HG03439 (cell line): Measurements from ENCODE around the gene REV1.
"Not testable (repeated sequence)": the region's sequence is repeated elsewhere in the genome, so short reads cannot be mapped to it uniquely, and the experiment has no call there.

Experiments
- ATAC-seq: cut with Tn5 transposase; IDR thresholded peaks from one replicate; pipeline ENCODE4 v1.9.1; 2021; ENCODE audit warnings: mild to moderate bottlenecking, moderate library complexity; ENCODE audit not compliant: unreplicated experiment

REV1 gene

GRCh38 chr2:99487906-99488305, 1.9 kb downstream of the REV1 start:
- ATAC-seq, result no peak

- ATAC-seq, result no peak
Observed at GRCh38 chr2:99485824-99486223, 4.0 kb downstream of the REV1 start.

- ATAC-seq, result no peak
Observed at GRCh38 chr2:99485411-99485810, 4.4 kb downstream of the REV1 start.

DNA sequence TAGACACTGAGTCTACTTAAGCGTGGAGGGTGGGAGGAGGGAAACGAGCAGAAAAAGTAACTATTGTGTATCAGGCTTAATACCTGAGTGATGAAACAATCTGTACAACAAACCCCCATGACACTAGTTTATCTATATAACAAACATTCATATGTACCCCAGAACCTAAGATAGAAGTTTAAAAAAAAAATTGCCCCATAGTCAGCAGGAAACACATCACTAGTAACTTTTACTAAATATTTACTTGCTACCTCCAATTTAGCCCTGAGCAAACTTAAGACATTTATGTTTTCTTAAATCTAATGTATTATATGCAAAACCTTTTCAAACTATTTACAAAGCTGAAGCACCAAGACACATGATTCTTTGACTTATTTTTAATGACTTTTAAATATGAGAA, 5.6 kb downstream of the REV1 start:
- ATAC-seq, result no peak

DNA sequence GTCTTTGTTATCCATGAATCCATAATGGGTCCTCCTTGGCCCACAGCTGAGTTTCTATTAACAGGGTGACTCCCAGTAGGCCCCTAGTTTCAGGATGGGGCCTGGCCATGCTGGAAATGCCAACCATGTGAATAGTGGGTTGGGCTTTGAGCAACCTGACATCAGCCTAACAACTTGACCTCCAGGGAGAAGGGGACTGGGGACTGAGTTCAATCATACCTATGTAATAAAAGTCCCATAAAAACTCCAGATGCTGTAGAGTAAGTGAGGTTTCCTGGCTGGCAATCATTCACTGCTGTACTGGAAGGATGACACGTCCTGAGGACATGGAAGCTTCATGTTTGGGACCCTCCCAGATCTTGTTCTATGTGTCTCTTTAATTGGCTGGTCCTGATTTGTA, 7.9 kb downstream of the REV1 start:
- no peak for ATAC-seq

- no peak for ATAC-seq
Observed at GRCh38 chr2:99481527-99481926, 8.3 kb downstream of the REV1 start.

- no peak for ATAC-seq
Observed at GRCh38 chr2:99480390-99480789, 9.4 kb downstream of the REV1 start.

DNA sequence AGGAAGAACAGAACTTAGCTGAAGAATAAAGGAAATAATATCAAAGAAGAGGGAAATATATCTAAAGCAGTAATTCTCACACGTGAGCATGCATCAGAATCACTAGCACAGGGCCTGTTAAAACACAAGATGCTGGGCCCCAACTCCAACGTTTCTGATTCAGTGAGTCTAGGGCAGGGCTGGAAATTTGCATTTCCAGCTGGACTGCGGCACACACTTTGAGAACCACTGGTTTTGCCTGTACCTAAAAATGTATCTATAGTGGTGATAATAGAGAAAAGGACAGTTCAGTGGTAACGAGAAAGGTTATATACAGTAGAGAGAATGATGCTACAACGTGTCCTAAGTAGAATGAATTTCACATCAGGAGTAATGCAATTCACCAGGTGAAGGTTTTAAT, 11.2 kb downstream of the REV1 start:
- no peak for ATAC-seq

GRCh38 chr2:99477054-99477453, 12.8 kb downstream of the REV1 start:
- ATAC-seq, result no peak

GRCh38 chr2:99476629-99477028, 13.2 kb downstream of the REV1 start:
- no peak for ATAC-seq

DNA sequence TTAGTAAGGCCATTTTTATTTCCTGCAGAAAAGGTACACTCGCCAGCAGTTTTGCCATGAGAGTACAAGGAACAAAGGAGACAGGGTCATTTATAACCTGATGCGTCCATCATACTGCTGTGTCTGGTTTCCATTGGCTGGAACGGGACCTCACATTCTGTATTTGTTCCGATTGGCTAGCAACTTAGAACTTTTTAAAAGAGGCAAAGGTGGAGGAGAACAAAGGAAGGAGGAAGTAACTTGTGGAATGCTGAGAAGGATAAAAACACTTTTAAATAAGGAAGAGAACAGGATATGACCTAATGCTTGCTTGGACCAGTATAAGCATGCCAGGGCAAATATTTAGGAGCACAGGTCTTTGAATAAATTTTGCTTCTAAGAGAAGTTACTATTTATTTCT, 14.7 kb downstream of the REV1 start:
- not testable (repeated sequence) for ATAC-seq

DNA sequence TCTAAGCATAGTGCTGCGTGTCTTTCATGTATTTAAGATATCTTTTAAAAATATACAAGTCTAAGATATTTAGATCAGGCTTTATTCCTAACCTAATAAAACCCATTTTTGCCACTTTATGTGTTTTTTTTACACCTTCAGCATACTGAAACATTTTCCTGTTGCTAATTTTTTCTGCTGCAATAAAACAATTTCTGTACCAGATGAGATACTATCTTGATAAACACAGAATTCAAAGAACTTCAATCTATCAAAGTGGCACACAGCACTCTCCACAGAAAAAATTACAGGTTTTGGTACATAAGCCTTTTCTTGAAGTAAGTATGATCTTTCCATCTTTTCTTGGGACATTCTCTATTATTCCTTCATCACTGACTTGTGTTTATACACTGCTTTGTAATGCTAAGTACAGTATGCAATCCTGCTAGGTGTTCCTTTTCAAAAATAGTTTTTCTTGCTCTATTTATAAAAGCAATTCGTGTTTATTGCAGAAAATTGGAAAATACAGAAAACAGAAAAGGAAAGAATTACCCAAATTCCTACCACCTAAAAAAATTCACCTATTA, 16.2 kb downstream of the REV1 start:
- ATAC-seq, result no peak

- no peak for ATAC-seq
Observed at GRCh38 chr2:99472600-99472960, 17.2 kb downstream of the REV1 start.

GRCh38 chr2:99471654-99472599, 17.9 kb downstream of the REV1 start:
- no peak for ATAC-seq

- ATAC-seq, result no peak
Observed at GRCh38 chr2:99470957-99471356, 18.9 kb downstream of the REV1 start.

DNA sequence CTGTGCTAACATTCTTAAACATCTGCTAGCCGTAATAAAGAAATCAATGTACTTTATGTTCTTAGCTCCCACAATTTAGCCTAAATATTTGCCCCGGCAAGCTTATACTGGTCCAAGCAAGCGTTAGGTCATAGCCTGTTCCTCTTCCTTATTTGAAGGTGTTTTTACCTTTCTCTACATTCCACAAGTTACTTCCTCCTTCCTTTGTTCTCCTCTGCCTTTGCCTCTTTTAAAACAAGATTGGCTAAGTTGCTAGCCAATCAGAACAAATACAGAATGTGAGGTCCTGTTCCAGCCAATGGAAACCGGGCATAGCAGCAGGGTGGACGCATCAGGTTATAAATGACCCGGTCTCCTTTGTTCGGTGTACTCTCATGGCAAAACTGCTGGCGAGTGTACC, 19.4 kb downstream of the REV1 start:
- ATAC-seq, result not testable (repeated sequence)

GRCh38 chr2:99469394-99469793, 20.4 kb downstream of the REV1 start:
- no peak for ATAC-seq

GRCh38 chr2:99468155-99468554, 21.7 kb downstream of the REV1 start:
- ATAC-seq, result no peak

DNA sequence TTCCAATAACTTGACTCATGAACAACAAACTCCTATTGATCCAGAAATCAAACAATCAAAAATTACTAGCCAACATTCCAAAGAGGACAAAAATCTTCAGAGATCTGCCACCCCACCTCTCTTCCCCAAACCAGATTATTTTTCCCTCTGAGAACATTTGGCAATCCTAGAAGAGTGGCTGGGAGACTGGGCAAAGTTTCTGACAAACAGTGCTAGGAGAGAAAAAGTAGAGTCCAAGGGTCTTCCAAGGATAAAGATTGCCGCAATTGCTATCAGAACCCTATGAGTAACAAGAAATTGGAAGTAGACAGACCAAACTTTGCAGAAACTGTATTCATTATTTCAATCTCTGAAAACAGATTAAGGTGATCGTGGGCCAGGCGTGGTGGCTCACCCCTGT, 22.4 kb downstream of the REV1 start:
- no peak for ATAC-seq

- ATAC-seq, result no peak
Observed at GRCh38 chr2:99461828-99462483, 27.9 kb downstream of the REV1 start.

GRCh38 chr2:99458529-99458928, 31.3 kb downstream of the REV1 start:
- ATAC-seq, result no peak

DNA sequence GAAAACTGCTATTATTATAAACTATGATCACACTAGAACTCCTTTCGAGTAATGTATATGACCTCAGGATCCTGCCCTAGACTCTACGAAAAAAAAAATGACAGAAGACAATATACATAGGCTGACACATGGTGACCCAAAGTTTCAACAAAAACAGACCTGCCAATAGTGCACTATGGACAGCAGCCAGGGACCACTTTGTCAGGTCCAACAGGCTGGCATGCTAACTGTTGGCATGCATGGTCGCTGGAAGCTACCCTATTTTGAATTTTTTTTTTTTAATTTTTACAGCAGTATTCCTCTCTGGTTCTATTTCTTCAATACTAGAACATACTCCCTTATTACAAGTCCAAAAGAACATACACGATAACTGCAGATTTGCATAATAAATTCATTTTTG, 38.1 kb downstream of the REV1 start:
- no peak for ATAC-seq
